ENCODE data around the gene EFNB1.

DNA sequence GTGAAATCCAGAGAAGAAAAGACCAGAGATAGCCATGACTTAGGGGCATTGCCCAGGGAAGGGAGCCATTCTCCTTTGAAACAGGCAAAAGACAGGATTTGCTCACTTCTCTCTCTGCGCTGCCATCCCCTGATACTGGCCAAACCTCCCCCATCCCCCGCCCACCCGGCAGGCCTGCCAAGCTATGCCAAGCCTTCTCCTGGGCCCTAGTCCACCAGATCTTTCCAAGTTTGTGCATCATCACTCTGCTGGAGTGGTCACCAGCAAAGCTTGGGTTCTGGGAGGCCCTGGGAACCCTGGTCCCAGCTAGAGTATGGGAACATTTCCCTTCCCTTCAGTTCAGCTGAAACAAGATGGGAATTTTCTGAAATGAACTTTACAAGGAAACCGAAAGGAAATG is 18.4 kb downstream of the EFNB1 start:
- TF ChIP-seq, protein P1, sequence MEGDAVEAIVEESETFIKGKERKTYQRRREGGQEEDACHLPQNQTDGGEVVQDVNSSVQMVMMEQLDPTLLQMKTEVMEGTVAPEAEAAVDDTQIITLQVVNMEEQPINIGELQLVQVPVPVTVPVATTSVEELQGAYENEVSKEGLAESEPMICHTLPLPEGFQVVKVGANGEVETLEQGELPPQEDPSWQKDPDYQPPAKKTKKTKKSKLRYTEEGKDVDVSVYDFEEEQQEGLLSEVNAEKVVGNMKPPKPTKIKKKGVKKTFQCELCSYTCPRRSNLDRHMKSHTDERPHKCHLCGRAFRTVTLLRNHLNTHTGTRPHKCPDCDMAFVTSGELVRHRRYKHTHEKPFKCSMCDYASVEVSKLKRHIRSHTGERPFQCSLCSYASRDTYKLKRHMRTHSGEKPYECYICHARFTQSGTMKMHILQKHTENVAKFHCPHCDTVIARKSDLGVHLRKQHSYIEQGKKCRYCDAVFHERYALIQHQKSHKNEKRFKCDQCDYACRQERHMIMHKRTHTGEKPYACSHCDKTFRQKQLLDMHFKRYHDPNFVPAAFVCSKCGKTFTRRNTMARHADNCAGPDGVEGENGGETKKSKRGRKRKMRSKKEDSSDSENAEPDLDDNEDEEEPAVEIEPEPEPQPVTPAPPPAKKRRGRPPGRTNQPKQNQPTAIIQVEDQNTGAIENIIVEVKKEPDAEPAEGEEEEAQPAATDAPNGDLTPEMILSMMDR (IDR thresholded peaks at IDR 0.05) = no peak
- no peak for TF ChIP-seq POLR2A (IDR thresholded peaks at IDR 0.05)

Data from gastroesophageal sphincter (tissue), 3 donors.